NCI-H1436 (cell line): ENCODE measurements around the gene GBP5.
"Not testable (repeated sequence)": the region's sequence is repeated elsewhere in the genome, so short reads cannot be mapped to it uniquely, and the experiment has no call there.

Experiments used
- DNase-seq: peaks from one replicate; lab custom pipeline; 2025; lab: John Stamatoyannopoulos, UW

Gene GBP5

GRCh38 chr1:89280766-89281165, 8.1 kb upstream of the GBP5 start:
- DNase-seq = no peak

DNA sequence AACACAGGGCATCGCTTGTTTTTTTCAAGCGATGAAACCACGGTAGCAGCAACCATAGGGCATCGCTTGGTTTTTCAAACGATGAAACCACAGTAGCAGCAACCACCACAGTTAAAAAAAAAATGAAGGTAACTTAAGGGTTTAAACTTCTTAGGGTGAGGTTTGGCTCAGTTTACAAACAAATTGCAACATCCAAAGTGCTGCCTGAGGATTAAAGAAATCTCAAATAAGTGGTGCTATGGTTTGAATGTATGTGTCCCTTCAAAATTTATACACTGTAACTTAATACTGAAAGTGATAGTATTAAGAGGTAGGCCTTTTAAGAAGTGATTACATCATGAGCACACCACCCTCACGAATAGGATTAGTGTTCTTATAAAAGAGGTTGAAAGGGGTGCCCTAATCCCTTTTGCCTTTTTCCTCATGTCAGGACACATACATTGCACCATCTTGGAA, 6.4 kb upstream of the GBP5 start:
- no peak for DNase-seq

GRCh38 chr1:89277725-89278124, 5.1 kb upstream of the GBP5 start:
- no peak for DNase-seq

- DNase-seq = no peak
Measured at GRCh38 chr1:89276690-89277089, 4.0 kb upstream of the GBP5 start.

DNA sequence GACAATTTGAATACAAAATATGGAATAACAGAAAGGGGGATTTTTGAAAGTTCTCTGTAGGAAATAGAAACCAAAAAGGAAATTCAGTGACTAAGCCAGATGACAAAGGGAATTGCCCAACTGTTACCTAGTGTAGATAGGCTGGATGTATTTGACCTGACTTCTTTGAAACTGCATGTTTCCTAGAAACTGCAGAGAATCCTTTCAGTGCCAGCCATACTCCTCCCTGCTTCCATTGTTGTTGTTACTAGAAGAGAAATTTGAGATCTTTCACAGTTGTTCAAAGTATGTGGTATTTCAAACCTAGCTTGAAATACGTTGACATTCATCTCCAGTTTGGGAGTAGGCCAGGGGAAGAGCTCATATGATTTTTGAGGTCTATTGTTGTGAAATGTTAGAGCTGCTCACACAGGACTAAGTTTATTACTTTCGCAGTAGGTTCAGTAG, 1.8 kb upstream of the GBP5 start:
- no peak for DNase-seq

- DNase-seq = no peak
Measured at GRCh38 chr1:89273324-89273778, 691 bp upstream of the GBP5 start.

DNA sequence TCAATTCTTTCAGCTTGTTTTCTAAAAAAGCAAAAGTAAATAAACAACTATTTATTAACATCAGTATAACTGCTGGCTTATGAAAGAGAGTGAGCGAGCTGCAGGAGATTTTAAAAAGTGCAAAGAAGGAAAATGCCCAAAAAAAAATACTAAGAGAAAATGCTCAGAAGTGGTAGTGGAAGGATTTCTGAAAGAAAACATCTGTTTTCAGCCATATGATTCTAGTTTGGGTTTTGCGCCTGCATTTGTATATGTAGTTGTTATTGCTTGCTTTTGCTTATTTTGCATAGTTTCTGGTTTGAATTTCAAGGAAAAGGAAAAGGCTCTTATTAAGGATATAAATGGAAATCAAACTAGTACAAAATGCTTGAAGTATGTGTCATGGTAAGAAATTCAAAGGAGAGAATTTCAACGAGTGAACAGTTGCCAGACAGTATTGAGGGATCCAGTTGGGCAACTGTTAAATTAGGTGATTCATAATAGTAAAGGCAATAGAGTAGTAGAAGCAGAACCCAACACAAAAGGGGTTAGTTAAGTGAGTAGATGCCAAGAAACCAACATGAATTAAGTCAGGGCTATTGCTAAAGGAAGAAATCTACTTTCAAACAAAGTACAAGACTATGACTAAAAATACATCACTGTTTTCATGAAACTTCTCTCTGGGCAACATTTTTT, 1.2 kb downstream of the GBP5 start:
- no peak for DNase-seq

- DNase-seq = no peak
Measured at GRCh38 chr1:89270423-89270822, 2.2 kb downstream of the GBP5 start.

DNA sequence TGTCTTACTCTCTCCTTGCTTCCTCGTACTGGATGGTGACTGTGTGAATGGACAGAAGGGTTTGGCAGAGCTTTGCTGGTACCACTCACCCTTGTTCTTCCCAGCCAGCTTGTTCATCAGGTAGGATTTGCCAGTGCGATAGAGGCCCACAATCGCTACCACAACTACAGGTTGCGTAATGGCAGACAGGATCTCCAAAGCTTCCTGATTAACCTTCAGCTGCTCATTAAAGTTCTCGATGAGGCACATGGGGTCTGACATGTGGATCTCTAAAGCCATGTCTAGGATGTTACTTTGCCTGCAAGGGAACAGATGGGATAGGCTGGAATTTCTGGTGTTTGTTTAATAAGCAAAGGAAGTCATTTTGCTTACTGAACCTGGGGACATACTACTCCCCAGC, 3.4 kb downstream of the GBP5 start:
- DNase-seq = no peak

DNA sequence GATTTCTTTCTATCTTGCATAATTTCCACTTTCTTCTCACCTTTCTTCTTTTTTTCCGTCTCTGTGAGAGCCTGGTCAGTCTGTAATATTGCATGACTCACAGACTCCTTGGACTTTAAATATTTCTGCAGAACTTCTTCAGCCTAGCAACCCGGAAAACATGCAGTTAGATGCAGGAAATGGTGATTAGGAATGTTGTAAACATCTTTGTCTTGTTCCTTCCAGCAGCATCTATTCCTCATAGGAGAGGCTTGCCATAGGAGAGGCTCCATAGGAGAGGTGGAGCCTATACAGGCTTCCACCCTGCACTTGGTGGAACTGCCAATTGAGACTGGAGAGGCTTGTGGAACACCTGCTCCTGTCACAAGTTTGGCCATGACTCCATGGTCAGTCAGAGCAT, 10.0 kb downstream of the GBP5 start:
- DNase-seq = no peak

DNA sequence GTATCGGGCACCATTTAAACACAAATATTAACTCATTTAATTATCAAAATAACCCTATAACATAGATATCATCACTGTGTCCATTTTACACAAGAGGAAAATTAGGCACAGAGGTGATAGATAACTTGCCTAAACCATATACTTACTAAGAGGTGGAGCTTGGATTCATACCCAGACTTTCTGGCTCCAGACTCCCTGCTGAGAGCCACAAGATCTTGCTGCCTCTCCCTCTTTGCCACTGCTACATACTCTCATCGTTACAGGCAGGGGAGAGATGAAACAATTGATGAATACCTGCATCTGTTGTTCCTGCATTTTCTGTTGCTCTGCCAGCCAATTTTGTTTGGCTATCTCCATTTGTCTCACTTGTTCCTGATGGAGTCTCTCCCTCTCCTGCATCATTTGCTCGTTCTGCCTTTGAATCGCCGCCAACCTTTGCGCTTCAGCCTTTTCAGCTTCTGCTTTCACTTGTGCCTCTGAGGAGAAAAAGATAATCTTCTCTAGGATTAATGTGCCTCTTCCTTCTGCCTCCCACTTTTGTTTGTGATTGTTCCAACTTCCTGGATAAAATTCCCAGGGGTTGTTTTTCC, 10.6 kb downstream of the GBP5 start:
- no peak for DNase-seq

DNA sequence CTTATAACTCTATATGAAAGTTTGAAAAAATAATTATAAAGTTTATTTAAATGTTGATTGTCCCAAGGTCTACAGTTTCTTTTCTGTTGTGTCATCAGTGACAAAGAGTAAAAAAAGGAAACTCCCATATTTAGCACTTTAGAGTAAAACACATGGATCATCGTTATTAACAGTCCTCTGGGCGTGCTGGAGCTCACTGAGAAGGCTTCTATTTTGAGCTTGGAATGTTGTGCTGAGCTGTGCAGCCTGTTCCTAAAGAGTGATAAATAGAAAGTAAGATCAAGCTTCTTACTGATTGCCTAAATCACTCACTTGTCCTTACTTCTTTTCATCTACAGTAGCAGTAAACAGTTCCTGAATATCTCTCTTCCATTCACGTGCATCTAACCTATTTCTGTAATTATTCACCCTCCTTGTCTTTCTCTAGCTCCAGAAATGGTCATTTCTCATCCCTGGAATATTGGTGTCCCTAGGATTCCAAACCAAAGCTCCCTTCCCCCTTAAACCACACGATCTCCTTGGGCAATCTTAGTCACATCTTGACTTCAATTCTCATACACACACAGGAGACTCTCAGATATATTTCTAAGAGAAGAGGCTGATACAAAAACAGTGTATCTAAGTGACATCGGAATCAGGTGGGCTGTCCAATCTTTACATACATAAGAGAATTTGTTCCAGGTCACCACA, 11.9 kb downstream of the GBP5 start:
- DNase-seq = no peak

DNA sequence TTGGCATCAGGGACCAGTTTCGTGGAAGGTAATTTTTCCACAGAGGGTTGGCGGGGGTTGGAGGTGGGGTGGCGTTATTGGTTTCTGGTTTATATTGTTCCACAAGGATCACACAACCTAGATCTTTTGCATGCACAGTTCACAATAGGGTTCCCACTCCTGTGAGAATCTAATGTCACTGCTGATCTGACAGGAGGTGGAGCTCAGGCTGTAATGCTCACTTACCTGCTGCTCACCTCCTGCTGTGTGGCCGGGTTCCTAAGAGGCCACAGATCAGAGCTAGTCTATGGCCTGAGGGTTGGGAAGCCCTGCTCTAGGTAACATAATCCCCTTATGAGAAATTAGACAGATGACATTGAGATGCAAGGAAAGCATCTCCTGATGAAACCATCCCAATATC, 12.6 kb downstream of the GBP5 start:
- DNase-seq = no peak

DNA sequence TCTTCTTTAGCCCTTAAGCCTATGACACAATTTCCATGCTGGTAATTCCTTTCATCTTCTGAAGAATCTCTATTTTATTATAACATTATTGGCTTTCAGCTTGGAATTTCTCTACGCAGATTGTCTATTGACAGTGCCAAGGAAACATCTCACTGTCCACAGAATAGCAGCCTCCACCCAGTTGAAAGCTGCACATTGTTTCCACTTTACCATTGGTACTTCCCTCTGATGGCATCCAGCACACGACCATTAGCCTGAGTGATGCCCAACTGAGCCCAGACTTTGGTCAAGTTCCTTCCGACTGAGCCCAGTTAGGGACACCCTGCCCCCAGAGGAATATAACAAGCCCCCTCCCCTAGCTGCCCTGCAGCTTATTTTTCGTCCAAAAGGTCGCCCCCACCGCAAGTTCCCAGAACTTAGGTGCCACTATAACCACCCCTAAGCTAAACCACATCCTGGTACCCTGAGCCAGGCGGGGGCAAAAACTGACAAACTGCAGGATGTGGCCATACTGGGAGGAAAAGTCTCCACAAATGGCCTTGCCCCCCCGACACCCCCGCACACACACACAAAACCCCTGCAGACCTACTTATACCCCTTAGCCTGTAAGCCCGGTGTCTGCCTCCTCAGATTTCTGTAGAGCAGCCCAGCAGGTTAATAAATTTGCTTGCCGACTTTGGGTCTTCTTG, 13.2 kb downstream of the GBP5 start:
- no peak for DNase-seq

DNA sequence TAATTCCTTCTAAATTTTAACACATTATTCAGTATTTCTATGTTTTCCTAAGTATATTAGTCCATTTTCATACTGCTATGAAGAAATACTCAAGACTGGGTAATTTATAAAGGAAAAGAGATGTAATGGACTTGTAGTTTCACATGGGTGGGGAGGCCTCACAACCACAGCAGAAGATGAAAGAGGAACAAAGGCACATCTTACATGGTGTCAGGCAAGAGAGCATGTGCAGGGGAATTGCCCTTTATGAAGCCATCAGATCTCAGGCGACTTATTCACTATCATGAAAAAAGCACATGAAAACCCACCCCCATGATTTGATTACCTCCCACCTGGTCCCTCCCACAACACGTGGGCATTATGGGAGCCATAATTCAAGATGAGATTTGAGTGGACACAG, 15.6 kb downstream of the GBP5 start:
- no peak for DNase-seq

GRCh38 chr1:89255581-89255980, 17.1 kb downstream of the GBP5 start:
- DNase-seq = not testable (repeated sequence)

DNA sequence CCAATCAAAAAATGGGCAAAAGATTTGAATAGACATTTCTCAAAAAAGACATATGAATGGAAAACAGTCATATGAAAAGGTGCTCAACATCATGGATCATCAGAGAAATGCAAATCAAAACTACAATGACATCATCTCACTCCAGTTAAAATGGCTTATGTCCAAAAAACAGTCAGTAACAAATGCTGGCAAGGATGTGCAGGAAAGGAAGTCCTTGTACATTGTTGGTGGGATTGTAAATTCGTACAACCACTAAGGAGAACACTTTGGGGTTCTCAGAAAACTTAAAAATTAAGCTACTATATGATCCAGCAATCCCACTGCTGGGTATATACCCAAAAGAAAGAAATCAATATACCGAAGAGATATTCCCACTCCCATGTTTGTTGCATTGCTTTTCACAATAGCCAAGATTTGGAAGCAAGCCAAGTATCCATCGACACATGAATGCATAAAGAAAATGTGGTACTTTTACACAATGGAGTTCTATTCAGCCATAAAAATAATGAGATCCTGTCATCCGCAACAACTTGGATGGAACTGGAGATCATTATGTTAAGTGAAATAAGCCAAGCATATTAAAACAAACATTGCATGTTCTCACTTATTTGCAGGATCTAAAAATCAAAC, 17.9 kb downstream of the GBP5 start:
- DNase-seq = no peak

- no peak for DNase-seq
Measured at GRCh38 chr1:89243046-89243445, 29.6 kb downstream of the GBP5 start.
